ENCODE measurements around the gene SPRY1.

Gene SPRY1

DNA sequence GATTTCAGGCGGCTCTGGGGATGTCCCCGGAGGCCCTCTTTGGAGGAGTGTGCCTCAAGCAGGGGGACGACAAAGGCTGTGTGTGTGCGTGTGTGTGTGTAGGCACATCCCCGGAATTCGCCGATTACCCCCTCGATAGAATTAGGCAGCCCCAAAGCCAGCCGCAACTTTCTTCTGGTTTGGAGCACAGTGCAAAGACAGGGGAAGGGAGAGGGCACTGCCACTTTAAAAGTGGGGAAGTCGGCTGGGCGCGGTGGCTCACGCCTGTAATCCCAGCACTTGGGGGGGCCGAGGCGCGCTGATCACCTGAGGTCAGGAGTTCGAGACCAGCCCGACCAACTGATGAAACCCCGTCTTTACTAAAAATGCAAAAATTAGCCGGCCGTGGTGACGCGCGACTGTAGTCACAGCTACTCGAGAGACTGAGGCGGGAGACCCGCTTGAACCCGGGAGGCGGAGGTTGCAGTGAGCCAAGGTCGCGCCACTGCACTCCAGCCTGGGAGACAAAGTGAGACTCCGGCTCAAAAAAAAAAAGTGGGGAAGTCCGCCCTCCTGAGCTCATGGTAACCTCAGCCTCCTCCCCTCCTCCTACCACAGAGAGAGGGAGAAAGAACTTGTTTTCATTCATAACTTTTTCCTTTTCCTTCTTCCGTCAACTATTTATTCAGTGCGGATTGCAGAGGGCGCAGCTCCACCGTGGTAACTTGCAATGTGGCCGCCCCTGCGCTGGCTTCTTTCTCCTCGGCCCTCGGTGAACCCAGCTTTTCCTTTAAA lies 2.4 kb downstream of the SPRY1 start:
- H2AFZ ChIP-seq (ENCODE audit: low read depth, low read length): peak overlapping the region; percentile 71
- peaks cover 12% of the 10 kb centered on the region; the same call in 1 of the 2 replicates for H4K20me1 ChIP-seq (ENCODE audit: insufficient read depth, low read length)
- H3K79me2 ChIP-seq (ENCODE audit: insufficient read depth, low read length): no peaks in the 10 kb centered on the region
- peaks cover 76% of the 10 kb centered on the region for H3K27me3 ChIP-seq (ENCODE audit: insufficient read depth, low read length, poor library complexity)
- no peak overlapping the region for H3K27ac ChIP-seq (ENCODE audit: low read length)
- DNase-seq (peak; percentile 50), ATAC-seq (ENCODE audit: insufficient read depth, low read depth) (peak; percentile 41)
- H3K4me1 ChIP-seq (ENCODE audit: insufficient read depth, low read length): peaks cover 39% of the 10 kb centered on the region
- peak; percentile 91 for TF ChIP-seq EZH2 (IDR thresholded peaks at IDR 0.05; ENCODE audit: borderline replicate concordance, low read depth, low read length, severe bottlenecking)
- TF ChIP-seq, protein P1, sequence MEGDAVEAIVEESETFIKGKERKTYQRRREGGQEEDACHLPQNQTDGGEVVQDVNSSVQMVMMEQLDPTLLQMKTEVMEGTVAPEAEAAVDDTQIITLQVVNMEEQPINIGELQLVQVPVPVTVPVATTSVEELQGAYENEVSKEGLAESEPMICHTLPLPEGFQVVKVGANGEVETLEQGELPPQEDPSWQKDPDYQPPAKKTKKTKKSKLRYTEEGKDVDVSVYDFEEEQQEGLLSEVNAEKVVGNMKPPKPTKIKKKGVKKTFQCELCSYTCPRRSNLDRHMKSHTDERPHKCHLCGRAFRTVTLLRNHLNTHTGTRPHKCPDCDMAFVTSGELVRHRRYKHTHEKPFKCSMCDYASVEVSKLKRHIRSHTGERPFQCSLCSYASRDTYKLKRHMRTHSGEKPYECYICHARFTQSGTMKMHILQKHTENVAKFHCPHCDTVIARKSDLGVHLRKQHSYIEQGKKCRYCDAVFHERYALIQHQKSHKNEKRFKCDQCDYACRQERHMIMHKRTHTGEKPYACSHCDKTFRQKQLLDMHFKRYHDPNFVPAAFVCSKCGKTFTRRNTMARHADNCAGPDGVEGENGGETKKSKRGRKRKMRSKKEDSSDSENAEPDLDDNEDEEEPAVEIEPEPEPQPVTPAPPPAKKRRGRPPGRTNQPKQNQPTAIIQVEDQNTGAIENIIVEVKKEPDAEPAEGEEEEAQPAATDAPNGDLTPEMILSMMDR (IDR thresholded peaks at IDR 0.05; ENCODE audit: borderline replicate concordance, extremely low read depth, low read length, poor library complexity, severe bottlenecking): no peak
- no peaks in the 10 kb centered on the region for H3K9me3 ChIP-seq (ENCODE audit: insufficient read depth, low read length, severe bottlenecking)
- peak overlapping the region; percentile 96 for H3K4me2 ChIP-seq (ENCODE audit: insufficient read depth, low read length)
- peak overlapping the region; percentile 37; the same call in 1 of the 2 replicates for H3K9ac ChIP-seq (ENCODE audit: low read depth, low read length)
- peak overlapping the region; percentile 14 to 59; a peak in 3 of 4 replicates for H3K4me3 ChIP-seq (ENCODE audit: low read depth in 1 of 2, low read length in 2 of 2)
- H3K36me3 ChIP-seq (ENCODE audit: insufficient read depth, low read length): no peaks in the 10 kb centered on the region

DNA sequence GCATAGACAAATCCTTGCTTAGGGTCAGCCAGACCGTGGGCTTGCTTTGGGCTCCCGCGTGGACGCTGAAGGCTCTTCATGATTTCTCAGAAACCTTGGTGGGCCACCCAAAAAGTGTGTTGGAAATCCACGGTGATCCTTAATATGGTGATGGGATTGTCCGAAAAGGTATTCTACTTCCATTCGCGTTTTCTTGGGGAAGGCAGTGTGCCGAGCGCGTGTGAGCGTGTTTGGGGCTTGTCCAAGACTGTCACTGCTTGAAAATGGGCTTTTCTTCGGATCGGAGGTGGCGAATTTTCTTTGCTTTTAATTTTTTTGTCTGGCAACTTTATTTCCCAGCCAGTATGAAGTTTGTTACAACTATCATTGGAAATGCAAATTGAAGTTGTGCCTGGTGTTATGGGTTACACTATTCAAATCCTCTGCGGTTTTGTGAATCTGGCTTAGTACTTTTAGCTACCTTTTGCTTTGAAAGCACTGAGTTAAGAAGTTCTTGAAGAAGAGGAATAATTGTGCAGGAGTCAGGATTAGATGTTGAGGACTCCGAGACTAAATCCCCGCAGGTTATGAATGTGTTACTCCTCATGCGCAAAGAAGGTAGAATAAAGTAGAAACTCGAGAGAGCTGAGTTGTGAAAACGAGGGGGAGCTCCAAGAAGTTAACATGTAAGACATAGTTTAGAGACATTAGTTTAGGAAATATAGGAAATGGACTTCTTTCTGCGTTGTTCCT lies 3.2 kb downstream of the SPRY1 start:
- Histone ChIP-seq H3K4me2 (ENCODE audit: insufficient read depth, low read length) (peak overlapping the region; percentile 96), H3K4me3 (ENCODE audit: low read depth in 1 of 2, low read length in 2 of 2) (peak overlapping the region; percentile 9 to 59; a peak in 3 of 4 replicates), H3K4me1 (ENCODE audit: insufficient read depth, low read length) (peaks cover 39% of the 10 kb centered on the region), H3K27ac (ENCODE audit: low read length) (no peak overlapping the region), H3K27me3 (ENCODE audit: insufficient read depth, low read length, poor library complexity) (peaks cover 76% of the 10 kb centered on the region), H3K79me2 (ENCODE audit: insufficient read depth, low read length) (no peaks in the 10 kb centered on the region), H2AFZ (ENCODE audit: low read depth, low read length) (peak overlapping the region; percentile 5; the same call in 1 of the 2 replicates), H3K9me3 (ENCODE audit: insufficient read depth, low read length, severe bottlenecking) (no peaks in the 10 kb centered on the region), H4K20me1 (ENCODE audit: insufficient read depth, low read length) (peaks cover 12% of the 10 kb centered on the region; the same call in 1 of the 2 replicates), H3K9ac (ENCODE audit: low read depth, low read length) (no peak overlapping the region; the same call in 1 of the 2 replicates), H3K36me3 (ENCODE audit: insufficient read depth, low read length) (no peaks in the 10 kb centered on the region)
- peak; percentile 15 for TF ChIP-seq EZH2 (IDR thresholded peaks at IDR 0.05; ENCODE audit: borderline replicate concordance, low read depth, low read length, severe bottlenecking)
- TF ChIP-seq, protein P1 (IDR thresholded peaks at IDR 0.05; ENCODE audit: borderline replicate concordance, extremely low read depth, low read length, poor library complexity, severe bottlenecking): no peak
- DNase-seq (no peak), ATAC-seq (ENCODE audit: insufficient read depth, low read depth) (no peak)

DNA sequence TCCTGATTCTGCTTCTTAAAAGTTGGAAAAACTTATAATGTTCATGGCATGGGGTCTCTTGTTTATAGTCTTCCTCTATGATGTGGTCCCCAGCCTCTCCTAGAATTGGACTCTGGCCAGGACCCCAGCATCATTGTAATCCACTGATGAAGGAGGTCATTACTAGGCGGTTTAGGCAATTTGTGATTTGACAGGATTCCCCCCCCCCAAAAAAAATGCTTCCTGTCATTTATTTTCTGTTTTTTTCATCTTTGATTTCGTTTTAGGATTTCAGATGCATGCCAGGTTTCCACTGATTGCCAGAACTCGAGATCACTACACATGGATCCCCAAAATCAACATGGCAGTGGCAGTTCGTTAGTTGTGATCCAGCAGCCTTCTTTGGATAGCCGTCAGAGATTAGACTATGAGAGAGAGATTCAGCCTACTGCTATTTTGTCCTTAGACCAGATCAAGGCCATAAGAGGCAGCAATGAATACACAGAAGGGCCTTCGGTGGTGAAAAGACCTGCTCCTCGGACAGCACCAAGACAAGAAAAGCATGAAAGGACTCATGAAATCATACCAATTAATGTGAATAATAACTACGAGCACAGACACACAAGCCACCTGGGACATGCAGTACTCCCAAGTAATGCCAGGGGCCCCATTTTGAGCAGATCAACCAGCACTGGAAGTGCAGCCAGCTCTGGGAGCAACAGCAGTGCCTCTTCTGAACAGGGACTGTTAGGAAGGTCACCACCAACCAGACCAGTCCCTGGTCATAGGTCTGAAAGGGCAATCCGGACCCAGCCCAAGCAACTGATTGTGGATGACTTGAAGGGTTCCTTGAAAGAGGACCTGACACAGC lies 4.9 kb downstream of the SPRY1 start:
- Histone ChIP-seq H3K9me3 (ENCODE audit: insufficient read depth, low read length, severe bottlenecking) (no peaks in the 10 kb centered on the region), H3K9ac (ENCODE audit: low read depth, low read length) (no peak overlapping the region), H4K20me1 (ENCODE audit: insufficient read depth, low read length) (peaks cover 12% of the 10 kb centered on the region; the same call in 1 of the 2 replicates), H3K27ac (ENCODE audit: low read length) (no peak overlapping the region), H3K4me3 (ENCODE audit: low read depth in 1 of 2, low read length in 2 of 2) (no peak overlapping the region), H3K79me2 (ENCODE audit: insufficient read depth, low read length) (no peaks in the 10 kb centered on the region), H3K27me3 (ENCODE audit: insufficient read depth, low read length, poor library complexity) (peaks cover 67% of the 10 kb centered on the region), H3K36me3 (ENCODE audit: insufficient read depth, low read length) (no peaks in the 10 kb centered on the region), H3K4me2 (ENCODE audit: insufficient read depth, low read length) (no peak overlapping the region), H2AFZ (ENCODE audit: low read depth, low read length) (no peak overlapping the region), H3K4me1 (ENCODE audit: insufficient read depth, low read length) (peaks cover 36% of the 10 kb centered on the region)
- DNase-seq (no peak), ATAC-seq (ENCODE audit: insufficient read depth, low read depth) (no peak)
- TF ChIP-seq, protein P1 (IDR thresholded peaks at IDR 0.05; ENCODE audit: borderline replicate concordance, extremely low read depth, low read length, poor library complexity, severe bottlenecking): no peak
- no peak for TF ChIP-seq EZH2 (IDR thresholded peaks at IDR 0.05; ENCODE audit: borderline replicate concordance, low read depth, low read length, severe bottlenecking)

Data from DND-41 (cell line).